NCI-H2029 treated with DMSO at 0.1 percent for 48 hours (cell line): ENCODE data around the gene BCKDHB.
A peak's percentile ranks its signal among the peaks of the same experiment; 100 is the strongest.
"Not testable (repeated sequence)": the region's sequence is repeated elsewhere in the genome, so short reads cannot be mapped to it uniquely, and the experiment has no call there.

Experiments used
- DNase-seq: peaks from one replicate; lab custom pipeline; 2025; lab: John Stamatoyannopoulos, UW

BCKDHB gene

DNA sequence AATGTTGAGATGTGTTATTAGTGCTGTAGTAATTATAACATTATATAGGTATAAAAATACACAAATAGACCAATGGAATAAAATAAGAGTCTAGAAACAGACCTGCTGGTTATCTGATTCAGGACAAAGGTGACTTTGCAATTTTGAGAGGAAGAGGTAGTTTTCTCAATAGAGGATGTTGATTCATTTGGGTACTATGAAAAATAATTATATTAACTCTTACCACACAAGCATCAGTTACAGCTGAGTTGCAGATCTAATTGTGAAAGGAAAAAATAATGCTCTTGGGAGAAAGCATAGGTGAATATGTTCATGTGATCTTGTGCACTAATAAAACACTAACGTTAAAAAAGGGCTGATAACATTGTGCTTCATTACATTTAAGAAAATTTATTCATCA, 103.0 kb downstream of the BCKDHB start:
- no peak for DNase-seq

DNA sequence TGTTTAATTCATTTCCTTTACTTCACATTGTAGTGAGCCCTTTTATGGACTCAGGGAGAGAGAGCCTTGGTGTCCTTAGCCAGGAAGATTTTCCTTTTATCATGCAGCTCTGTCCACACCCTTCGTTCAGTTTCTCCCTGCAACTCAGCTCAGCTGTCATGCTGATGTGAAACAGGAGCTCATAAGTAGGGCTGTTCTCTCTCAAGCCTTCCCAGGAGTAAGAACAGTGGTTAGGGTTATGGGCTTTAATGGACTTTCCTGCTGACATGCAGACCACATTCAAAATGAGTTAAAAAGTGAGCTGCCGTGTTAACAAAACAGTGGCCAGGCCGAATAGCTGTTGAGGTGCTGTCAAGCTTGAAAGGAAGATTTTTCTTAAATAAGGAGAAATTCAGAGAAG, 104.1 kb downstream of the BCKDHB start:
- DNase-seq: no peak

- no peak for DNase-seq
These were observed 104.8 kb downstream of the BCKDHB start for GRCh38 chr6:80211286-80211685.

DNA sequence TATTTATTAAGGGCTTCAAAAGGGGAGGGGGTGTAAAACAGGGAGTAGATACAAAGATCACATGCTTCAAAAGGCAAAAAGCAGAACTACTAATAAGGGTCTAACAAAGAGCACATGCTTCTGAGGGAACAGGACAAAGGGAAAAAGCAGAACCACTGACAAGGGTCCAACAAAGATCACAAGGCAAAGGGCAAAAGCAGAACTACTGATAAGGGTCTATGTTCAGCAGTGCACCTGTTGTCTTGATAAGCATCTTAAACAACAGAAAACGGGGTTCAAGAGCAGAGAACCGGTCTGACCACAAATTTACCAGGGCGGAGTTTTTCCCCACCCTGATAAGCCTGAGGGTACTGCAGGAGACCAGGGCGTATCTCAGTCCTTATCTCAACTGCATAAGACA, 105.4 kb downstream of the BCKDHB start:
- not testable (repeated sequence) for DNase-seq

- DNase-seq: peak; percentile 26
These were observed 108.1 kb downstream of the BCKDHB start for GRCh38 chr6:80214436-80215022.

- no peak for DNase-seq
These were observed 108.6 kb downstream of the BCKDHB start for GRCh38 chr6:80215063-80215462.

- no peak for DNase-seq
These were observed 111.3 kb downstream of the BCKDHB start for GRCh38 chr6:80217794-80218193.

GRCh38 chr6:80223743-80224212, 117.3 kb downstream of the BCKDHB start:
- DNase-seq: no peak

GRCh38 chr6:80226151-80226550, 119.7 kb downstream of the BCKDHB start:
- no peak for DNase-seq

GRCh38 chr6:80226699-80227098, 120.2 kb downstream of the BCKDHB start:
- DNase-seq: no peak

DNA sequence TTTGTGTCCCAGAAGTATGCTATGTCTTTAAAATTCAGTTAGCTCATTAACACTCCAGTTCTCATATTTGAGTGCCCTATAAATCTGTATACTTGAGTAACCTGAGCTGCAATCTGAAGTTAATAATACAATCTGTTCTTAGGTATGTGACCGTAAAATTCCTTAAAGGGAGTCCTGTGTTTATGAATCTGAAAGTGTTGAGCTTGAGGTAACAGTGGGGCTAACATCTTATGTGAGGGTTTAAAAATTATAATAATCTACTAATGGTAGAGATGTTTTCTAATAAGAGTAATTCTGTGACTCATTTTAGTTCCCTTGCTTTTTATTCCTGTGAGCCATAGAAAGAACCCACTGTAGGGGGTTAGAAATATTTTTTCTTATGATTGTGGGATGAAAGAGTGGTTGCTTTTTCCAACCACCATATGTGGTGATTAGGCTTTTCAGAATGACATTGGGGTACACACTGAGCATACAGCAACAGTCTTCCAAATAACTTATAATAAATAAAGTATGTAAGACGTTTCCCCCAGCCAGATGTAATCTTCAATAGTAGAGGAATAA, 121.2 kb downstream of the BCKDHB start:
- no peak for DNase-seq

DNA sequence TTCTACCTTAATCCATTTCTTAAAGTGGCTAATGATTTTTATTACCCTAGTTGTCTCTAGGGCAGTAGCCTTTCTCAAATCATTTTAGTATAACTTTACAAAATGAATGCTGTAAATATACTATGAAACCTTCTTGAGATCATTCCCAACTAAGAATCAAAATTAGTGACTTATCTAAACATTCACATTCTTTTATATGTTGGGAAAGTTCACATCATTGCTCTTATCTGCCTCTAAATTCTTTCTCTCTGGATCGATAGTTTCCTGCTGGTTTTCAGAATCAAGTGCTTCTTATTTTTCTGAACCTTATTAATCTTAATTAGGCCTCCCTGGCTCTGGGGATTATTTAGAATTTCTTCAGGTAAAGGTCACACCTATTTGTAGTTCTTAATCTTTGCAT, 126.8 kb downstream of the BCKDHB start:
- no peak for DNase-seq

- DNase-seq: no peak
These were observed 127.5 kb downstream of the BCKDHB start for GRCh38 chr6:80233958-80234357.

DNA sequence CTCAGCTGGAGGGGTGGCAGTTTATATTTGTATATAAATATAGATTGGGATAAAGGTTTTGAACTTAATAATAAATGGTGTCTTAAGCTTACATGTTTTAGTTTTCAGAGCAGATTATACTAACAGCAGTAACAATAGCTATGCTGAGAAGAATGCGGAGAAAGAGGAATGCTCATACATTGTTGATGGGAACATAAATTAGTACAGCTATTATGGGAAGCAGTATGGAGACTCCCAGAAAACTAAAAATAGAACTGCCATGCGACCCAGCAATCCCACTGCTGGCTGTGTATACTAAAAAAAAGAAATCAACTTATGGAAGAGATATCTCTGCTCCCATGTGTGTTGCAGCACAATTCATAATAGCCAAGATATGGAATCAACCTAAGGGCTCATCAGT, 127.9 kb downstream of the BCKDHB start:
- DNase-seq: no peak

DNA sequence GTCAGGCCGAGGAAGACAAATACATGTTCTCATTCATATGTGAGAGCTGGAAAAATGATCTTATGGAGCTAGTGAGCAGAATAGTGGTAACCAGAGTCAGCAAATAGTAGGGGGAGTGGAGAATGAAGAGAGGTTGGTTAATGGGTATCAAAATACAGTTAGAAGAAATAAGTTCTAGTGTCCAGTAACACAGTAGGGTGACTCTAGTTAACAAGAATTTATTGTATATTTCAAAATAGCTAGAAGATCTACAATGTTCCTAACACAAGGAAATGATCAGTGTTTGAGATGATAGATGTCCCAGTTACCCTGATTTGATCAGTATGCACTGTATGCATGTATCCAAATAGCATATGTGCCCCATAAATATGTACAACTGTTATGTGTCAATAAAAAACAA, 128.4 kb downstream of the BCKDHB start:
- no peak for DNase-seq

DNA sequence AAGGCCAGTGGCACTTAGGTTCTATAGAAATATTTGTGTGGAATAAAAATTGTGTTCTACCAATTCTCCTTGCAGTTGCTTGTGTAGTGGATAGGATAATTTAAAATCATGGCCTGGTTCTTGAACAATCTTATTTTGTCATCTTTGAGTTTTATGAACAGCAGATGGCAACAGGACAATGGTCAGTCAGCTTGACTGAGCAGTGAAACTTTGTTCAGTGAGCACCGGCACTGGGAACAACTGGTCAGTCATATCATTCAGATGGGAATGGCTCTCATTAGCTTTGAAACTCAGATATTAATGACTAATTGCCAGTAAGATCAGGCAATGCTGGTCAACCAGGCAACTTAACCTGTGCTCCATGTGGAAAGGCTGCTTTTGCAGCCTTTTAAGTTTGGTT, 129.2 kb downstream of the BCKDHB start:
- DNase-seq: no peak

DNA sequence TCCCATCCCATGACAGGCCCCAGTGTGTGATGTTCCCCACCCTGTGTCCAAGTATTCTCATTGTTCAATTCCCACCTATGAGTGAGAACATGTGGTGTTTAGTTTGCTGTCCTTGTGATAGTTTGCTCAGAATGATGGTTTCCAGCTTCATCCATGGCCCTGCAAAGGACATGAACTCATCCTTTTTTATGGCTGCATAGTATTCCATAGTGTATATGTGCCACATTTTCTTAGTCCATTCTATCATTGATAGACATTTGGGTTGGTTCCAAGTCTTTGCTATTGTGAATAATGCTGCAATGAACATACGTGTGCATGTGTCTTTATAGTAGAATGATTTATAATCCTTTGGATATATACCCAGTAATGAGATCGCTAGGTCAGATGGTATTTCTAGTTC, 132.3 kb downstream of the BCKDHB start:
- DNase-seq: not testable (repeated sequence)

DNA sequence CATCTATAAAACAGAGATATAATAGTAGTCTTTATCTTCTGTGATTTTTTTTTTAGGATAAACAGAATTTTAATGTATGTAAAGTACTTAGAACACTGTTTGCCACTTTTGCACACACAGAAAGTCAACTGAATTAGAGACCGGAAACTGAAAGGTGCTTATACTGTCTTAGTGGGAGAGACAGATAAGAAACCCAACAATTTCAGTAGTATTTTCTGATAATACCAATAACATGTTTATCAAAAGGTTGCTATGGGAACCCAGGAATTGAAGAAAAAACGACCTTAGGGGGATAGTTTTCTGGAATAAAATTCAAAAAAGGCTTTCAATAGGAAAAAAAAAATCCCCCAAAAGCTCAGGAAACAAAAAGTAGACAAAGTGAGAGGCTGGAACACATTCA, 138.6 kb downstream of the BCKDHB start:
- DNase-seq: no peak

DNA sequence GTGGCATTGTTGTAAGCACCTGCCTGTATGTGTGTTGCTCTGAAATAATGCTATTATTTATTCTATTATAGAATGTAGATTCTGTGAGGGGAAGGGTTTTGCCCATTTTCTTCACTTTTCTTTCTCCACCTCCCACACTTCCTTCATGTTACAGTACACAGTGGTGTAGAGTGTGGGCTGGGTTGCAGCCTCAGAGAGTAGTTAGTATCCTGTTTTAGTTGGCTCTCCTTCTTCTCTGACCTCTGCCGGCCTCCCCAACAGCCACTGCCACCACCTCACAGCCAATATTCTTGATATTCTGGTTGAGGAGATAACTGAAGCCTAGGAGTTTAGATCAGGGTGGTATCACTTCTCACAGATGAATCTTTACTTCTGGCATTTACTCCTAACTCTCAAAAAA, 143.4 kb downstream of the BCKDHB start:
- no peak for DNase-seq

DNA sequence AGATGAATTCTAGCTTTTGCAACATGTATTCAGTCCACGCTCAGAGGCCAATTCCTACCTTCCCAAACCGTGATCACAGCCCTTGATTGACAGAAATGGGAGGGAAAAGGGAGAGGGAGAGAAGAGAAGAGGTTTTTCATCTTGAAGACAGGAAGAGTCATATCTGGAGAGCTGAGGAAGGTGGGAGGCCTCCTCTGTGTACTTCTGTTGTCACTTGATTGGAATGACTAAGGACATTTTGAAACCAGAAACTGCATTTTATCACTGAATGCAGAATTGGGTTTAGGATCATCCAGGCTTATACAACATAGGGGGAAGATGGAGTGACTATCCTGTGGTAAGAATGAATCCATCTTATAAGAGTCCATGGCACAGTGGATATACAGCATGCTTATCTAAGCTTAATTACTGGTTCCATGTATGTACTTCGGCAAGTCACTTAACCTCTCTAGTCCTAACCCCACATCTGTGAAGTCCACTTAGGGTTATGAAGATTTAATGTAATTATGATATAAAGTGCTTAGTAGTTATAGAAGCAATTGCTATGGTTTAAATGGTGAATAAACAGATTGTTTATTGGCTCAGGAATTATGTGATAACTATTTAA, 144.0 kb downstream of the BCKDHB start:
- no peak for DNase-seq

DNA sequence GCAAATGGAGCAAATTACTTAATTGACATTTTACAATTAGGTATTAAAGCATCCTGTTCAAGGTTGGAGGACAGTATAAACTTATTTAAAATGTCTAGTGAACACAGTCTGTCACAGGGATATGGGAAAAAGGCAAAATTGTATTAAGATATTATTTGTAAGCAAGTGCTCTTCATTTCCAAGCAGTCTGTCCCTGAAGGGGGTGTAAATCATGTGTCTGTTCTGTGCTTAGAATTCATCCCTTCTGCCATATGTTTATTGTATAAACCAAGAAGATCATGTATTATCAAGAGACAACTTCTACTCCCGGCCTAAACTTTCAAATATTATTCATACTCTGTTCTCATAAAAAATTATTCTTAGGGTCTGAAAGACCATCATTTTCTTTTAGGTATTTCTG, 144.8 kb downstream of the BCKDHB start:
- no peak for DNase-seq

DNA sequence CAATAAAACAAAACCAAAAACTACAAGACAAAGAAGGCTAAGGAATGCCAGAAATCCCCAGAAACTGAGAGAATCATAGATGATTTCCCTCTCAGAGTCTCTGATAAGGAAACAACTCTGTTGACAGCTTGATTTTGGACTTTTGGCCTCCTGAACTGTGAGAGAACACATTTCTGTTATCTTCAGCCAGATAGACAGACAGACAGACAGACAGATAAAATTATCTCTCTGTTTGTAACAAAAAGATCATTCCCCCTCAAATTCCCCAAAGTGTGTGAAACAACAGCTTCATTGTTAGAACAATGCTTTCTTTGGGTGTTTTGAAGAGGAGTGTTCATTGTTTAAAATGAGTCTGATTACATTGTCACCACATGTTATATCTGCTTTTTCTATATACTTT, 148.2 kb downstream of the BCKDHB start:
- no peak for DNase-seq

DNA sequence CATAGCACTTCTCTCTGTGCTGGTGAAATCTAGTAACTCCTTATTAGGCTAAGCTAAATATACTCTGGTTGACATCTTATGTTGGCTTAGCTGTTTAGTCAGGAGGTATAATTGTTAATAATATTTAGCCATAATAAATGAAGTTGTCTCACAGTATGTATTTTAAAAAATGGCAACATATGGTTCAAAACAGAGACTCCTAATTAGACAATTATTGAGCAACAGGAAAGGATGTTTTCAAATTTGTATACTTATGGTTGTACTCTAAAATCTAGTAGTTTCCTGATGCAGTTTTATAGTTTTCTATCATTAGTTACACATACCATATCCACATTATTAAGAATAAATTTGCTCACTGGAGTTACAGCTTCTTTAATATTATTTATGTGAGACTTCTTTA, 150.2 kb downstream of the BCKDHB start:
- DNase-seq: no peak

- no peak for DNase-seq
These were observed 152.6 kb downstream of the BCKDHB start for GRCh38 chr6:80259118-80259517.
